K562 (cell line): ENCODE results near the gene GPR39.

Source experiments
- BMI1 ChIP-seq: fragments of 150-350 bp; IDR thresholded peaks from 2 replicates; pipeline ENCODE4 v1.6.1; 2014; ENCODE audit warnings: low read length
- EP300 ChIP-seq: IDR thresholded peaks from 2 replicates; pipeline ENCODE4 v1.6.1; 2012; ENCODE audit warnings: low read length, improper control_type of control experiment
- POLR2AphosphoS5 ChIP-seq: IDR thresholded peaks from 2 replicates; pipeline ENCODE4 v1.6.1; 2011; ENCODE audit warnings: mild to moderate bottlenecking, low read depth, low read length, moderate library complexity; ENCODE audit not compliant: control insufficient read depth, insufficient read depth
- RAD51 ChIP-seq: fragments of 450-650 bp; IDR thresholded peaks from 2 replicates; pipeline ENCODE4 v1.7.1; 2016; ENCODE audit warnings: low read depth, mild to moderate bottlenecking, borderline replicate concordance
- SIN3A ChIP-seq, 2 experiments: fragments of 150-350 bp in 1 of 2; IDR thresholded peaks; 2 replicates each; pipeline ENCODE4 v1.6.1; 2011 to 2016; ENCODE audit warnings: borderline replicate concordance in 2 of 2, low read depth in 2 of 2, low read length in 2 of 2, mild to moderate bottlenecking in 2 of 2, moderate library complexity in 2 of 2; ENCODE audit not compliant: control insufficient read depth in 1 of 2
- SRSF3 ChIP-seq: fragments of 200-400 bp; formaldehyde crosslinking; IDR thresholded peaks from 2 replicates; pipeline ENCODE4 v1.6.1; 2016; ENCODE audit warnings: mild to moderate bottlenecking, low read length, moderate library complexity; ENCODE audit not compliant: insufficient read depth
- TCF7 ChIP-seq: sonication (generic); IDR thresholded peaks from 2 replicates; pipeline ENCODE4 v1.6.1; 2016; ENCODE audit warnings: antibody characterized with exemption, borderline replicate concordance
- YY1 ChIP-seq, 3 experiments: IDR thresholded peaks; 2 replicates each; pipeline ENCODE4 v1.6.1; 2011; ENCODE audit warnings: low read length in 2 of 3, mild to moderate bottlenecking in 2 of 3, moderate library complexity in 2 of 3, borderline replicate concordance in 1 of 3, control low read depth in 1 of 3, low read depth in 1 of 3; ENCODE audit not compliant: insufficient read depth in 3 of 3, insufficient replicate concordance in 2 of 3, control insufficient read depth in 1 of 3, insufficient read length in 1 of 3; ENCODE audit errors: extremely low read depth in 1 of 3
- ZNF707 ChIP-seq: fragments of 250-450 bp; sonication (Bioruptor Pico); conservative IDR thresholded peaks from 2 replicates; pipeline ENCODE4 v1.8.0; 2022; ENCODE audit warnings: inconsistent platforms, mild to moderate bottlenecking, moderate library complexity
- TF ChIP-seq, protein P1 (sequence below): sonication (generic); formaldehyde crosslinking; IDR thresholded peaks from 2 replicates; pipeline ENCODE4 v1.8.1; 2023; ENCODE audit warnings: mild to moderate bottlenecking, missing genetic modification reagents
- TF ChIP-seq, protein P2 (sequence below): sonication (generic); IDR thresholded peaks from 2 replicates; pipeline ENCODE4 v1.6.1; 2016
- TF ChIP-seq, protein P3 (sequence below), 3 experiments: IDR thresholded peaks in 2 of 3; conservative IDR thresholded peaks in 1 of 3; 2 replicates each; pipeline ENCODE4 v1.5.1; 2011 to 2012; ENCODE audit warnings: low read length in 3 of 3, mild to moderate bottlenecking in 3 of 3, control low read depth in 2 of 3, improper control_type of control experiment in 1 of 3, inconsistent platforms in 1 of 3, low read depth in 1 of 3, mixed read lengths in 1 of 3, moderate library complexity in 1 of 3; ENCODE audit not compliant: insufficient read depth in 2 of 3
- TF ChIP-seq, protein P4 (sequence below): sonication (generic); formaldehyde crosslinking; IDR thresholded peaks from 2 replicates; pipeline ENCODE4 v1.8.0; 2022; ENCODE audit warnings: mild to moderate bottlenecking, missing genetic modification reagents

DNA sequence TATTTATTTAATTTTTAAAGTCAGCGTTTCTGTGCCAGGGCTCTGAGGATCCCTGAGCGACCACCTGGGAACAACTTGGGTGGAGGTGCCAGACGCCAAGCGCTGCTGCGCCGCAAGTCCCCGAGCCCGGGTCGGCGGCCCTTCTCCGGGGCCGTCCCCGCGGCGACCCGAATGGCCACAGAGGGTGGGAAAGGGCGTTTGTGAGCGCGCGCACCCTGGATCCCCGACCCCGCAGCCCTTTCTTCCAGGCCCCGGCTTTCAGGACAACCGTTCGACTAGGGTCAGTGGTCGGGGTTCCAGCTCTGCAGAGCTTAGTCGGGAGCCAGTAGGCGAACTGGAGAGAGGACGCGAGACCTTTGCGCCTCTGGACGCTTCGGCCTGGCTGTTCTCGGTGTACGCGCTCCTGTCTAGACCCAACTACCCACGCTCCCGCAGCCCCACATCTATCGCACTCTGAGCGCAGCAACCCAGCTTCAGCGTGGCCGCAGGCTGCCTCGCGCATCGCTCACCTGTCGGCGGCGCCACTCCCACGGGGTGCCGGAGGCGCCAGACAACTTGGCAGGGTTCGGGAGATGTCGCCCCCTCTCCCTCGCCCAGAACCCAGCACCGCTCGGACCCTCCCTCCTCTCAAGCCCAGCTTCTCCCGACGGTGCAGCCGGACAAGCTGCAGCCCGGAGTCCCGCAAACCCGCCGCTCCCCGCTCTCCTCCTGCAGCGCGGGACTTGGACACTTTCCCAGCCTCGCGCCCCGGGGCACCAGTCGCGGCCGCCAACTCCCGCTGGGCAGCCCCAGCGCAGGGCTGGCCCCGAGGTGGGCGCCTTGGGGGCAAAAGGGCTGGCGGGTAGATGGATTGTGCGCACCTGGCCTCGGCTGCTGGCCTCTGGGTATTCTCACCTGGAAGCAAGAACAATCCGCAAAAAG, 252.6 kb downstream of the GPR39 start:
- TF ChIP-seq TCF7 (no peak), SIN3A (IDR thresholded peaks at IDR 0.05; ENCODE audit: borderline replicate concordance in 2 of 2, control insufficient read depth in 1 of 2, low read depth in 2 of 2, low read length in 2 of 2) (no peak), ZNF707 (CRISPR knock-in tag) (no peak), YY1 (IDR thresholded peaks at IDR 0.05; ENCODE audit: borderline replicate concordance in 1 of 3, control insufficient read depth in 1 of 3, extremely low read depth in 1 of 3, insufficient read depth in 3 of 3, insufficient read length in 1 of 3, insufficient replicate concordance in 2 of 3, low read depth in 1 of 3, low read length in 2 of 3) (no peak), RAD51 (no peak), BMI1 (no peak), SRSF3 (no peak), EP300 (no peak), POLR2AphosphoS5 (no peak)
- TF ChIP-seq, protein P1, sequence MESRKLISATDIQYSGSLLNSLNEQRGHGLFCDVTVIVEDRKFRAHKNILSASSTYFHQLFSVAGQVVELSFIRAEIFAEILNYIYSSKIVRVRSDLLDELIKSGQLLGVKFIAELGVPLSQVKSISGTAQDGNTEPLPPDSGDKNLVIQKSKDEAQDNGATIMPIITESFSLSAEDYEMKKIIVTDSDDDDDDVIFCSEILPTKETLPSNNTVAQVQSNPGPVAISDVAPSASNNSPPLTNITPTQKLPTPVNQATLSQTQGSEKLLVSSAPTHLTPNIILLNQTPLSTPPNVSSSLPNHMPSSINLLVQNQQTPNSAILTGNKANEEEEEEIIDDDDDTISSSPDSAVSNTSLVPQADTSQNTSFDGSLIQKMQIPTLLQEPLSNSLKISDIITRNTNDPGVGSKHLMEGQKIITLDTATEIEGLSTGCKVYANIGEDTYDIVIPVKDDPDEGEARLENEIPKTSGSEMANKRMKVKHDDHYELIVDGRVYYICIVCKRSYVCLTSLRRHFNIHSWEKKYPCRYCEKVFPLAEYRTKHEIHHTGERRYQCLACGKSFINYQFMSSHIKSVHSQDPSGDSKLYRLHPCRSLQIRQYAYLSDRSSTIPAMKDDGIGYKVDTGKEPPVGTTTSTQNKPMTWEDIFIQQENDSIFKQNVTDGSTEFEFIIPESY (CRISPR knock-in tag), result no peak
- TF ChIP-seq, protein P2, sequence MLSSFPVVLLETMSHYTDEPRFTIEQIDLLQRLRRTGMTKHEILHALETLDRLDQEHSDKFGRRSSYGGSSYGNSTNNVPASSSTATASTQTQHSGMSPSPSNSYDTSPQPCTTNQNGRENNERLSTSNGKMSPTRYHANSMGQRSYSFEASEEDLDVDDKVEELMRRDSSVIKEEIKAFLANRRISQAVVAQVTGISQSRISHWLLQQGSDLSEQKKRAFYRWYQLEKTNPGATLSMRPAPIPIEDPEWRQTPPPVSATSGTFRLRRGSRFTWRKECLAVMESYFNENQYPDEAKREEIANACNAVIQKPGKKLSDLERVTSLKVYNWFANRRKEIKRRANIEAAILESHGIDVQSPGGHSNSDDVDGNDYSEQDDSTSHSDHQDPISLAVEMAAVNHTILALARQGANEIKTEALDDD, result no peak
- TF ChIP-seq, protein P3, sequence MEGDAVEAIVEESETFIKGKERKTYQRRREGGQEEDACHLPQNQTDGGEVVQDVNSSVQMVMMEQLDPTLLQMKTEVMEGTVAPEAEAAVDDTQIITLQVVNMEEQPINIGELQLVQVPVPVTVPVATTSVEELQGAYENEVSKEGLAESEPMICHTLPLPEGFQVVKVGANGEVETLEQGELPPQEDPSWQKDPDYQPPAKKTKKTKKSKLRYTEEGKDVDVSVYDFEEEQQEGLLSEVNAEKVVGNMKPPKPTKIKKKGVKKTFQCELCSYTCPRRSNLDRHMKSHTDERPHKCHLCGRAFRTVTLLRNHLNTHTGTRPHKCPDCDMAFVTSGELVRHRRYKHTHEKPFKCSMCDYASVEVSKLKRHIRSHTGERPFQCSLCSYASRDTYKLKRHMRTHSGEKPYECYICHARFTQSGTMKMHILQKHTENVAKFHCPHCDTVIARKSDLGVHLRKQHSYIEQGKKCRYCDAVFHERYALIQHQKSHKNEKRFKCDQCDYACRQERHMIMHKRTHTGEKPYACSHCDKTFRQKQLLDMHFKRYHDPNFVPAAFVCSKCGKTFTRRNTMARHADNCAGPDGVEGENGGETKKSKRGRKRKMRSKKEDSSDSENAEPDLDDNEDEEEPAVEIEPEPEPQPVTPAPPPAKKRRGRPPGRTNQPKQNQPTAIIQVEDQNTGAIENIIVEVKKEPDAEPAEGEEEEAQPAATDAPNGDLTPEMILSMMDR (IDR thresholded peaks at IDR 0.05 in 2 of 3, conservative IDR thresholded peaks at IDR 0.05 in 1 of 3; ENCODE audit: insufficient read depth in 2 of 3, low read depth in 1 of 3, low read length in 3 of 3), result no peak
- TF ChIP-seq, protein P4, sequence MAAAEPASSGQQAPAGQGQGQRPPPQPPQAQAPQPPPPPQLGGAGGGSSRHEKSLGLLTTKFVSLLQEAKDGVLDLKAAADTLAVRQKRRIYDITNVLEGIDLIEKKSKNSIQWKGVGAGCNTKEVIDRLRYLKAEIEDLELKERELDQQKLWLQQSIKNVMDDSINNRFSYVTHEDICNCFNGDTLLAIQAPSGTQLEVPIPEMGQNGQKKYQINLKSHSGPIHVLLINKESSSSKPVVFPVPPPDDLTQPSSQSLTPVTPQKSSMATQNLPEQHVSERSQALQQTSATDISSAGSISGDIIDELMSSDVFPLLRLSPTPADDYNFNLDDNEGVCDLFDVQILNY (CRISPR knock-in tag), result no peak
